Measurements from ENCODE around the gene BMP2.

BMP2 gene

DNA sequence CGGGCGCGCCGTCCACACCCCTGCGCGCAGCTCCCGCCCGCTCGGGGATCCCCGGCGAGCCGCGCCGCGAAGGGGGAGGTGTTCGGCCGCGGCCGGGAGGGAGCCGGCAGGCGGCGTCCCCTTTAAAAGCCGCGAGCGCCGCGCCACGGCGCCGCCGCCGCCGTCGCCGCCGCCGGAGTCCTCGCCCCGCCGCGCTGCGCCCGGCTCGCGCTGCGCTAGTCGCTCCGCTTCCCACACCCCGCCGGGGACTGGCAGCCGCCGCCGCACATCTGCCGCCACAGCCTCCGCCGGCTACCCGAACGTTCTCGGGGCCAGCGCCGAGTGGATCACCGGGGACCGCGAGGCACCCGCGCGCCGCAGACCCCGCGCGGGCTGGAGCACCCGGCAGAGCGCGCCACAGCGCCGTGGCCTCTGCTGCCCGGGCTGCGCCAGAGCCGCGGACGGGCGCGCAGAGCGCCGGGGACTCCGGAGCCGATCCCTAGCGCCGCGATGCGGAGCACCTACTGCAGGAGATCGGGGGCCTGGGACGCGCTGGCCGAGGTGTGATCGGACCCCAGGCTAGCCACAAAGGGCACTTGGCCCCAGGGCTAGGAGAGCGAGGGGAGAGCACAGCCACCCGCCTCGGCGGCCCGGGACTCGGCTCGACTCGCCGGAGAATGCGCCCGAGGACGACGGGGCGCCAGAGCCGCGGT is at the start of gene BMP2:
BMP2 (plus strand) TSS at position 151 of the 692 bp plus-strand sequence. CDS start 2,441 bp downstream, outside the sequence.
- in situ Hi-C loops (cut with HindIII; ENCODE audit: low sequenced_read_pairs): no loop called here

DNA sequence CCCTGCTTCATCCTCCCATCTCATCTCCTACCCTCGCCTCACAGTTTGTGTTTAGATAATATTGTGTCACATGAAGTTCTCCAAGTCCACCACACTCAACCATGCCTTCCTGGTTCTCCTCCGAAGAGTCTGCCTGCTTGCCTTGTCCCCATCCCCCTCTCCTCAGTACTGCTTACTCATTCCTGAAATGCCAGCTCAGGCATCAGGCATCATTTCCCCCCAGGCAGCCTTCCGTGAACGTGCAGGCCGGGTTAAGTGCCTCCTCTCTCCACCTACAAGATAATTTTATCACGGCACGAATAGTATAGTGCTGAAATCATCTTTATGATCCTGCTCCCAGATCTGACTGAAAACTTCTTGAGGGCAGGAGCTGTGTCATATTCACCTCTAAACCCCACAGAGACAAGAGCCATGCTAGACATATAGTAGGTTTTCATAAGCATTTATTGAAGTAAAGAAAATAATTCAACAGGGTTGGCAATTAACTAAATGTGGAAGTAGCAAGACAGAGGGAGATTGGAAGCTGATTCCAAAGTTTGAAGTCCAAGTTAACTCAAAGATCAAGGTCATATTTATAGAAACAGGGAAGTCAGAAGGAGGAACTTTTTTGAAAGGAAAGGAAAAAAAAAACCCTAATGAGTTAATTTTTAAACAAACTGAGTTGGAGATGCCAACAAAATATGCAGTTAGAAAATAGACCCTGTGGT is 48.7 kb upstream of the BMP2 start:
- in situ Hi-C loops (cut with HindIII; ENCODE audit: low sequenced_read_pairs): no loop called here

DNA sequence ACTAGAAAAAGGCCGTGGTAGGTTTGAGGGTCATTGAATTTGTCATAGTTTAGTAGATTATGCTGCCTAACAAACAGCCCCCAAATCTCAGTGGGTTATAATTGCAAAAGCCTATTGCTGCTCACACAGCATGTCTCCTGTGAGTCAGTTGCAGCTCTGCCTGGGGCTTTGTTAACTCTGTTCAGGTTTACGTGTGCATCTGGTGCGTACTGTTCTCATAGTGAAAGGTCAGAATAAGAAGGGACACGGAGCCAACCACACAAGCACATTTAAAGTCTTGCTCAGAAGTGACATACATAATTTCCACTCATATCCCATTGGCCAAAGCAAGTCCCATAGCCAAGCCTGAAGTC is 48.1 kb upstream of the BMP2 start:
- in situ Hi-C loops (cut with HindIII; ENCODE audit: low sequenced_read_pairs): no loop called here

DNA sequence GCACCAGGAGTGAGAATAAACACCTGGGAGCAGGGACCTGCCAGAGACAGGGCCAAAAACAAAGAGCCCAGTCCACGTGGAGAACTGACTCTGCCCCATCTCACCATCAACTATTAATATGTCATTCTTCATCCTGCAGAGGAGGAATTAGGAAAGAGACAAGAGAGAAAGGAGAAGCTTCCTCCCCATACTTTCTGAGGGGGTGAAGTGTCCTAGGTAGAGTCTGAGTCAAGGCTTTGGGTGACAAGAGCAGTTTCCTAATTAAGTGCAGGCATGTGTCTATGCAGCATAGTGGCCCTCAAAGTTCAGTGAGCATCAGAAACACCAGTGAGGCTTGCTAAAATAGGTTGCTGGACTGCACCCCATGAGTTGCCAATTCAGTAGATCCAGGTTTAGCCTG is 40.7 kb upstream of the BMP2 start:
- in situ Hi-C loops (cut with HindIII; ENCODE audit: low sequenced_read_pairs): loop anchor here (5.0 kb wide), 1 partner anchor 64 kb away; no protein-coding TSS in a partner anchor

DNA sequence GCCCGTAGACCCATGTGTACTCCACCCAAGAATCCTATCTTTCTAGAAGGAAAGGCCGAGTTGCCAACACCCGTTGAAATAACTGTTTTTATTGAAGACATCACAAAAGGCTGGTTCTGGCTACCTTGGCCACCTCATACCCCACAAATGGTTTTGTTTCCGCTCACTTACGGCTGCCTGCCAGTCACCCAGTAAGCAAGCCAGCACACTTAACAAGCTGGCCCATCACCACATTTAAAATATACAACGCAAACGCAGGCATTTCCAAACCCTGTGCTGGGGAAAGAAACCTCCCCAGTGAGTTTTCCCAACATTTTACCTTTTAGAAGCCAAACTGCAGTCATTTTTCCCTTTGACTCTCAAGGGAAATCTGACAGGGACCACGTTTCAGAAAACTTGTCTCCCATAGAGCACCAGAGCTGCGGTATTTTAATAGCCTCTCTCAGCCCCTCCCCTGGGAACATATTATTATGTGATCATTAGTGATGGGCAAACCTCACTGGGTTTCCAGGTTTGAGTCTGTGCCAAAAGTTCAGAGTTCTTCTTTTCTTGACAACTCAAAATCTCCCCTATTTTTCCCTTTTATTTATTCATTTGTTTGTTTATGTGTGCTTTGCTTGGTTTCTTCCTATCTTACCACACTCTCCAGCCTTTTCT is 36.7 kb upstream of the BMP2 start:
- in situ Hi-C loops (cut with HindIII; ENCODE audit: low sequenced_read_pairs): no loop called here

DNA sequence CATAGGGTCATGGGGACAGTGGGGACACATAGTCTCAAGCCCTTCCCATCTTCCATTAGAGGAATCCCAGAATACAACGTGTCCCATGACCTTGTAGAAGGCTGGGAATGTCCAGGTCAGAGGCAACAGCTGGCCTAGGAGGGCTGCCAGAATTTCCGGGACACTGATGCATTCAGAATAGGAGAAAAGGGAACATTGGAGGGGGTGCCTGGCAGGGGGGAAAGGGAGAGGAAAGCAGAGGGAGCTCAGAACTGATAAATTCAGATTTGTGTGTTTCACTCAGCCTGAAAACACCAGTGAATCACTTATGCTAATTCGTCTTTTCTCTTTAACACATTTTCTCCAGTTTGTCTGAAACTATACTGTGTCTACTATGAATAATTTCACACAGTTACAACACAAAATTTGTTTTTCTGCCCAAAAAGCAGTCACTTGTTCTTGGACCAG is 35.5 kb upstream of the BMP2 start:
- in situ Hi-C loops (cut with HindIII; ENCODE audit: low sequenced_read_pairs): no loop called here

DNA sequence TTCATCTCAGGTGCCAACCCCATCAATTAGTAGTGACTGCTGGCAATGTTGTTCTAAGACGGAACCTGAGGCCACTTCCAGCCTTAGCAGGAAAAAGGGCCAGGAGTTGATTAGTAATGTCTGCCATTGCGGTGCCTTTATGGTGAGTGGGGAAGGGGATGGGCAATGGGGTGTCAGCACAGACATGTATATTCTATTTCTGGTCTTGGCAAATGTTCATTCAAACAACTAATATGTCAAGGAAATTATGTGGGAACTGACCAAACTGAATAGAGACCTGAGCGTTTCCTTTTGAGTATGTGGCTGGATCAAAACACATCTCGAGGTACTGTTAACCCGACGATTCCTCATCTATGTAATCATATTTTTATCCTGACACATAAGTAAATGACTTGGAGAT is 34.6 kb upstream of the BMP2 start:
- in situ Hi-C loops (cut with HindIII; ENCODE audit: low sequenced_read_pairs): no loop called here

DNA sequence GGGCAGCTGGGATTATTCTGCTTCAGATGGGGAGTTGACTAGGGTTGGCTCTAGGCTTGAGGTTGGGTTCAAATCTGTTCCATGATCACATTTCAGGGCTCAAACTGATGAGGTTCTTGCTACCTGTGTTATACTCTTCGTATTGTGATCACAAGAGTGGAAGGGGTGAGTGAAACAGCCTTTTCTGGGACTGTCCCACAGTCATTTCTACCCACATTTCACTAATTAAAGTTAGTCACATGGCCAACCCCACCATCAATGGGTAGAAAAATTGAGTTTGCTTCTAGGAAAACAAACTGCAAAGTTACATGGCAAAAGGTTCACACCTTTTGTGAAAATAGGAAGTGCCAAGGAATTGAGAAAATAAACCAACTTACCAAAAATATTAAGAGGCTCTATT is 33.5 kb upstream of the BMP2 start:
- in situ Hi-C loops (cut with HindIII; ENCODE audit: low sequenced_read_pairs): no loop called here

DNA sequence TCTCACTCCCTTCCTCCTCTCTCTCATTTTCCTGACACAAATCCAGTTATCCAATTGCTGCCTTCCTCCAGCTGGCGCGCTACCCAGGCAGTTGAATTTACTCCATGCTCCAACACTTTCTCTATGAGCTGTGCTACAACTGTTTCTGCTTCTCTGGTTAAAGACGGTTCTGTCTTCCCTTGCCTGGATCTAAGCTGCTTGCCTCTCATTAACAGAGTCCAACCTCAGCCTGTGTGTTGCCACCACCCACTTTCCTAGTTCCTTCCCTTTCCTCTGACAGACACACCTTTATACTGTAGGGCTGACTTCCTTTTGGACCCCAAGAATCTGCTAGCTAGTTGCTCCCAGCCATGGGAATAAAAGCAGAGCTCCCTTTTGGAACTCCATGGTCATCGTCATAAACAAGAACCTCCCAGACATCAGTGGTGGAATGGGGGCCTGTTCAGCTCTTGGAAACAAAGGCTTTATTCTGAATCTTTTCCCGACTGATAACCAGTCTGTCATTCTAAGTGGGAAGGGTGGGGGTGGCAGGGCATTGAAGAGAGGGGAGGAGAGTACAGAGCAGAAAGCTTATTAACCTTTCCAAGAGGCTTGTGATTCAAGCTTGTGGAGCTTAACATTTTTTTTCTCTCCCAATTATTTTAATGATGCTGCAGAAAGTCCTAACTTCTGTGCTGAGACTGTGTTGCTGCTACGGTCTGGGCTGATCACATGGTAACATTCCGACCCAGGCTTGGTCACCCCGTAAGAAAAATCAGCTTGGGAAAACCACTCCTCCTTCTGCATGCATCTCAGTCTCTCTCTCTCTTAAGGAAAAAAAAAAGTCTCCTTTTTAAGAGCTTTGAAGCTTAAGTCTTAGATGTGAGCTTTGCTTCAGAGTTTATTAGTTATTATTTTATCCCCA is 31.3 kb upstream of the BMP2 start:
- in situ Hi-C loops (cut with HindIII; ENCODE audit: low sequenced_read_pairs): no loop called here

DNA sequence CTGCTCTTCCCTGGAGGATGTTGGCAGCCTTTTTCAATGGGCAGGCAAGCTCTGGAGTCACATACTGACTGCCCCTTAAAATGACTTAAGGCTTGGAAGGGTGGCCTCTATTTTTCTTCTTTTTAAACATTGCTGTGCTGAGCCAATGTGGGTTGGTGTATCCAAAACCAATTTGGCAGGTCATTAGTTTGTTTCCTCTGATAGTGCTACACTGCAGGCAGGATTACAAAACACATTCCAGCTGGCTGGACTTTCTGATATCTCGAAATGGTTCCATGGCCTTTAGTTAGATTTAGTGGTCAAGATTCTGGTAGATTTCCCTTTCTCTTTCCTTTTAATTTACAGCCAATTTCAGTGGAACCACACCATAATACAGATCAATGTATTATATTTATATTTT is 28.1 kb upstream of the BMP2 start:
- in situ Hi-C loops (cut with HindIII; ENCODE audit: low sequenced_read_pairs): no loop called here

DNA sequence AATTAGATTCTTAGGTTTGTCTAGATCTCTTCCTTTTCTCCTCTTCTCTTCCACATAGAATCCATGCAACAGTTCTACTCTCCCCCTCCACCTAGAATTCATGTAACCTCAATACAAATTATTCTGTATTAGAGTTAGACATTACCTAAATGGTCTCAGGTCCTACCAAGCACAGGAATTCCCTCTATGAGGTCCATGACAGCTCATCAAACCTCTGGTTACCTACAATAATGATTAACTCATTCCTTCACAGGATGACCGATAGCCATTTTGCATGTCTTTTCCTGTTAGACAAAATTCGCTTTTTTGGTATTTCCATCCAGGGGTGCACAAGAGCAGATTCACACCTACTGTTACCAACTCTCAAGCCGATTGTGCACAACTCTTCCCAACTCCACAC is 27.4 kb upstream of the BMP2 start:
- in situ Hi-C loops (cut with HindIII; ENCODE audit: low sequenced_read_pairs): no loop called here

DNA sequence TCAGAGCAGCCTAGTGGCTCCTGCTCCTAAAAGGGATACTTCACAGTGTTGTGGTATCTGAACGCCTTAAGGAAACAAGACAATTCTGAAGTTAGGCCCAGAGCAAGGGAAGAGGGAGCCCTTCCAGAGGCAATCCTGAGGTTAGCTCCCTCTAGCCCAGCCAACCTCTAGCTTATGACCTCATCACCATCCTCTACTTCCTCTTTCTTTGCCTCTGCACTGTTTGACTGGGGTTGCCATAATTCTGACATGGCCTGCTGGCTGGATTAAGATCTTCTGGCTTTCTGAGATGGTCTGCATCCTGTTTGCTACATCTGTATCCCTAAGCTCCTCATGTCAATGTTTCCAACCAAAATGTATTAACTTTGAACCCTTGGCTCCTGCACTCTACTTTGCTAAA is 23.3 kb upstream of the BMP2 start:
- in situ Hi-C loops (cut with HindIII; ENCODE audit: low sequenced_read_pairs): no loop called here

DNA sequence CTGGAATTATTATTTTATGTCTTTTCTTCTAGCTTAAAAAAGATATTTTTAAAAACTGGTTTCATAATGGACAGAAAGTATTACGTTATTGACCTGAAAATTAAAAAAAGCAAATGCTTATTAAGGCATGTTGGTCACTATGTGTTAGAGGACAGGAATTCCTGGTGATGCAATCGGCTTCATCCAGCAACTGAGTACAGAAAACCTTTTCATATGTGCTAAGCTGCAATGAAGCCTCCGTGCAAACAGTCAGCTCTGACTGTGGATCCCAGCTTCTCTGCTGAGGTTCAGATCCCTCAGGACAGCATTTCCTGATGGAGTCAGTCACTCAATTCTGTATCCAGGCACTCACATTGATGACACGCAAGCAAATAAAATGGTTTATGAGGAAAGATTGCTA is 22.7 kb upstream of the BMP2 start:
- in situ Hi-C loops (cut with HindIII; ENCODE audit: low sequenced_read_pairs): no loop called here

DNA sequence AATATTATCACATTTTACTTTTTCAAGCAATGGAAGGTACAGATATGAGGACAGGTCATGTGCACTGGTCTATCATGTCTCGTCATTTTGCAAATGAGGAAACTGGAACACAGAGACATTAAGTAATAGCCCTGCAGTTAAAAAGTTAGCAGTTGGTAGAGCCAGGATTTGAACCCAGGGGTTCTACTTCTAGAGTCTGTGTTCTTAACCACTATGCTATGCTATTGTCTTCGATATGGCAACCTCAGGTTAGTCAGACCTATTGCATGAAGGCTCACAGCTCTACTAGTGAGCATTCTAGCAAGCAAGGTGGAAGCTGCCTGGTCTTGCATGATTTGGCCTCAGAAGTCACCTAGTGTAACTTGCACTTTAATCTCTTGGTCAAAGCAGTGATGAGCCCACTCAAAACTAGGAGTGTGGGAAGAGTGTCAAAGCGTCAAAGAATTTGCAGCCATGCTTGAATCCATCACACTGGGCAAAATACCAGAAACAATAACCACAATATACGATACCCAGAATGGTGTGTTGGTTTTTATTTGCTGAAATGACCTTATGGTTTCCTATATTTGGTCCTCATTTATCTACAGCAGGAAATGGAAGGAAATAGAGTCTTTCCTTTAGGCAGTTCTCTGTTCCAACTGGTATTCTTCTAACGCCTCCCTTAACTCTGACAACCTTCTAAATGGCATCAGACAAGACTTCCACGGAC is 20.4 kb upstream of the BMP2 start:
- in situ Hi-C loops (cut with HindIII; ENCODE audit: low sequenced_read_pairs): no loop called here

DNA sequence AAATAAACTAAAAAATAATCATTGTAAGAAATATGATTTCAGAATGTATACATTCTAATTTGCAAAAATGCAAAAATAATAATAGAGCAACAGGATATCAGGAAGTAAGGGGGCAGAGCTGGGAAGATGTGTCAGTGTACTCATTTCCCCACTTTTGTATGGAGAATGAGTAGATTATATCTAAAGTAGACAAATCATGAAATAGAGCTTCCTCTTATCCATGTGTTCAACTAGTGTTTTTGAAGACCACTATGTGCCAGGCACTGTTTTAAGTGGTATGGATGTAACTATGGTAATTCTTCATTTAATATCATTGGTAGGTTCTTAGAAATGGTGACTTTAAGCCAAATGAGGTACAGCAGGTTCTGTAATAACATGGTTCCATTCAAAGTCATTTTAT is 17.0 kb upstream of the BMP2 start:
- in situ Hi-C loops (cut with HindIII; ENCODE audit: low sequenced_read_pairs): no loop called here

DNA sequence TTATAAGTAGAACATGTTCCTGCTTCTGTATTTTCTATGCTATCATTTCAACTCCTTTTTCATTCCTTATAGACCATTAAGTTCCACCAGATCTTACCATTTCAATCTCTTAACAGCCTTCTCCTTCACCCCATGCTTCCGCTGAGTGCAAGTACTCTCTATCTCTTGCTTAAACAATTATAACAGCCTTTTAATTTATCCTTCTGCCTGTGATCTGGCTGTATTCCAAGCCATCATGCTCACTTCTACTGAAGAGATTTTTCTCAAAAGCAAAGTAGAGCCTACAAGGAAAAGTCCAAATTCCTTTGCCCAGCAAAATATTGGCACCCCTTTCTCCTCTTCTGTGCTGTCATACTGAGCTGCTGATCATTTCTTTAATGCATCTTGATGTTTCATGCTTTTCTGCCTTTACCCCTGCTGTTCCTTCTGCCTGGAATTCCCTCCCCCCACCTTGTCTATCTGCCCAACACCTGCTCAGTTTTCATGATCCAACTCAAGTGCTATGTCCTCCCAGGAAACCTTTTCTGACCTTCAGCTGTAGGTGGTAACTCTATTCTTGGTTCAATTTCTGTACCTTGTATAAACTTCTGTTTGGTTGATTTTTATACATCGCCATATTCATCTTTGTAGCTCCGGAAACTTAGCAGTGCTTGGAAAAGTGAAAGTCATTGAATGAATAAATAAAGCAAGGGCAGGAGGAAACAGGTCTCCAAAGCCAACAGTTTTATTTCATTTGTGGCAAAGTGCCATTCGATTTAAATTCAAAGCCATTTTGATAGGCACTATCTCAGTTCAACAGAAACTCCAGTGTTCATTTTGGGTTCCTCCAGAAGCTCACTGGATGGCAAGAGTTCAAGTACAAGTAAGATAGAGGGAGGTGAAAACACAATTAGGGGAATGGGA is 10.5 kb upstream of the BMP2 start:
- in situ Hi-C loops (cut with HindIII; ENCODE audit: low sequenced_read_pairs): no loop called here

DNA sequence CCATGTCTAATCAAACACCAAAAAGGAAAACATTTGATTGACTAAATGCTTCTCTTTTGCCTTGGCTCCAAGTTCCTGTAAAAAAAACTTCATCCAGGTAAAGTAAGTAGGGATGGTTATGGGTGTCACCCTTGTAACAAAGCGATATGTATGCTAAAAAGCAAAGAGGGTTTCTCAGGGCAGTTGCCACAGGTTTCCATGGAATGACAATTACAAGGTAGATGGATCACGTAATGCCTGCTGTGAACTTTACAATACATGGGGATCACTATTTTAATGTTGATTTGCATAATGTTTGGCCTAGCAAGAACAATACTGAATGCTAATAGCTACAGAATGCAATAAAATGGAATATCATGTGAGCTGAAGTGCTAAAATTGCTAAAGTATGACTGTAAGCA is 2.9 kb upstream of the BMP2 start:
- in situ Hi-C loops (cut with HindIII; ENCODE audit: low sequenced_read_pairs): no loop called here

DNA sequence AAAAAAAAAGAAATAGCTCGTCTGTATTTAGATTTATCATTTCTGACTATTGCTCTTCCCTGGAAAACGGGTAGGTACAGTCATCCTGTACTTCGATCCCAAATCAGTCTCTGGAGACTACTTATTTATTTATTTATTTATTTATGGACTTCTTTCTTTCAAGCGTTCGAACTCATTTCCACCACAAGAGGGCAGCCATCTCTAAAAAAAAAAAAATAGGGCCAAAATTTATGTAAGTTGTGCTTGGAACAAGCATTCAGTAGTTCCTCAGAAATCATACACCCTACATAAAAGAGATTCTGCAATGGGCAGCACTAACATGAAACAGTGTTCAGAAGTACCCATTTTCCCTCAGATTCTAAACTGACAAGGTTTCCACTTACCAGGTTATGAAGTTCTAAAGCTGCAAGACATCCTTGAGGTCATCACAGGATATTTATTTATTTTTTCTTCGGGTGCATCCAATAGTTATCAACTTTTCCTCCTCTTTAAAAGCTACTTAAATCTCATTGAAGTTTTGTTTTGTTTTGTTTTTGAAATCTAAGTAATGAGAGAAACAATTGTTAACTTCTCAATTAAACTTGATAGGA is 1.9 kb upstream of the BMP2 start:
- in situ Hi-C loops (cut with HindIII; ENCODE audit: low sequenced_read_pairs): no loop called here

DNA sequence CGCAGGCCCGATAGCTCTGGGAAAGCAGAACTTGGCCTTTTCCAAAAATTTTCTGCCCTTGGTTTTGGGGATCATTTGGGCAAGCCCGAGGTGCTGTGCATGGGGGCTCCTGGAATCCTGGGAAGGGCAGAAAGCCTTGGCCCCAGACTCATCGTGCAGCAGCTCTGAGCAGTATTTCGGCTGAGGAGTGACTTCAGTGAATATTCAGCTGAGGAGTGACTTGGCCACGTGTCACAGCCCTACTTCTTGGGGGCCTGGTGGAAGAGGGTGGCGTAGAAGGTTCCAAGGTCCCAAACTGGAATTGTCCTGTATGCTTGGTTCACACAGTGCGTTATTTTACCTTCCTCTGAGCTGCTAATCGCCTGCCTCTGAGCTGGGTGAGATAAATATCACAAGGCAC is 1.1 kb upstream of the BMP2 start:
- in situ Hi-C loops (cut with HindIII; ENCODE audit: low sequenced_read_pairs): no loop called here

Data from DLD1 (cell line).